Erythroblast (primary cell): Measurements from ENCODE around the gene ACTG1.

Experiments
- GATA1 ChIP-seq: IDR thresholded peaks from 2 replicates; pipeline ENCODE4 v1.6.1; 2011; ENCODE audit warnings: low read depth, mild to moderate bottlenecking, control low read depth, low read length, moderate library complexity
- POLR2A ChIP-seq: IDR thresholded peaks from 2 replicates; pipeline ENCODE4 v1.6.1; 2011; ENCODE audit warnings: mild to moderate bottlenecking, low read length

GRCh38 chr17:81522491-81523401 is 10.1 kb upstream of the ACTG1 start:
- TF ChIP-seq POLR2A (no peak), GATA1 (no peak)
